Measurements from ENCODE around the gene MSRB3. TPM values are rescaled to one million over a fixed set of nuclear protein-coding genes. Genes with fewer than 3 reads are reported as not detected.

MSRB3 gene
- total RNA-seq, 1 donor from 2014 or later: 47.3 TPM

DNA sequence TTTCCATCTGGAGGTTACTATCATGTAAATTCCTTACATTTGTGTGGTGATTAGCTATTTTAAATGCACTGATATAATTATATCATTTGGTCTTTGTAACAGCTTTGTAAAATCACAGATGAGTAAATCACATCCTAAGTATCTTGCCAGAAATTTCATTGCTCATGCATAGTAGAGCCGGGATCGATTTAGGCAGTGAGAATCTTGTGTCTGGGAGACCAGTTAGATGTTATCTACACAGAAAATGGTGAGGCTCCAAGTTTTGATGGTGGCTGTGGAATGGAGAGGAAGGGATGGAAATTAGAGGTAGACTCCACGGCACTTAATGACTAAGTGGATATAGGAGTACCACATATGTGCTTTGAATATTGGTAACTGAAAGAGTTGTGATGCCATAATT is 156.3 kb downstream of the MSRB3 start:
- H3K4me3 ChIP-seq: no peak overlapping the region
- H3K4me1 ChIP-seq: peaks cover 3% of the 10 kb centered on the region
- H3K27ac ChIP-seq: no peak overlapping the region
- TF ChIP-seq, protein P1, sequence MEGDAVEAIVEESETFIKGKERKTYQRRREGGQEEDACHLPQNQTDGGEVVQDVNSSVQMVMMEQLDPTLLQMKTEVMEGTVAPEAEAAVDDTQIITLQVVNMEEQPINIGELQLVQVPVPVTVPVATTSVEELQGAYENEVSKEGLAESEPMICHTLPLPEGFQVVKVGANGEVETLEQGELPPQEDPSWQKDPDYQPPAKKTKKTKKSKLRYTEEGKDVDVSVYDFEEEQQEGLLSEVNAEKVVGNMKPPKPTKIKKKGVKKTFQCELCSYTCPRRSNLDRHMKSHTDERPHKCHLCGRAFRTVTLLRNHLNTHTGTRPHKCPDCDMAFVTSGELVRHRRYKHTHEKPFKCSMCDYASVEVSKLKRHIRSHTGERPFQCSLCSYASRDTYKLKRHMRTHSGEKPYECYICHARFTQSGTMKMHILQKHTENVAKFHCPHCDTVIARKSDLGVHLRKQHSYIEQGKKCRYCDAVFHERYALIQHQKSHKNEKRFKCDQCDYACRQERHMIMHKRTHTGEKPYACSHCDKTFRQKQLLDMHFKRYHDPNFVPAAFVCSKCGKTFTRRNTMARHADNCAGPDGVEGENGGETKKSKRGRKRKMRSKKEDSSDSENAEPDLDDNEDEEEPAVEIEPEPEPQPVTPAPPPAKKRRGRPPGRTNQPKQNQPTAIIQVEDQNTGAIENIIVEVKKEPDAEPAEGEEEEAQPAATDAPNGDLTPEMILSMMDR (IDR thresholded peaks at IDR 0.05): no peak
- DNase-seq (no peak), ATAC-seq (no peak)
- no peaks in the 10 kb centered on the region for H3K27me3 ChIP-seq (ENCODE audit: low read depth)
- H3K9me3 ChIP-seq: no peaks in the 10 kb centered on the region
- no peaks in the 10 kb centered on the region for H3K36me3 ChIP-seq
- intact Hi-C loops (cut with DNase I): no loop called here

- no peaks in the 10 kb centered on the region for H3K4me1 ChIP-seq
- H3K4me3 ChIP-seq: no peak overlapping the region
- no peak for ATAC-seq
- TF ChIP-seq, protein P1 (IDR thresholded peaks at IDR 0.05): no peak
- no peaks in the 10 kb centered on the region for H3K27me3 ChIP-seq (ENCODE audit: low read depth)
- H3K27ac ChIP-seq: no peak overlapping the region
- DNase-seq: no peak
- H3K36me3 ChIP-seq: no peaks in the 10 kb centered on the region
- H3K9me3 ChIP-seq: no peaks in the 10 kb centered on the region
- intact Hi-C loops (cut with DNase I): no loop called here
Observed at GRCh38 chr12:65443038-65443437, 164.6 kb downstream of the MSRB3 start.

- H3K27ac ChIP-seq: no peak overlapping the region
- H3K36me3 ChIP-seq: no peaks in the 10 kb centered on the region
- ATAC-seq (no peak), DNase-seq (no peak)
- TF ChIP-seq, protein P1 (IDR thresholded peaks at IDR 0.05): no peak
- H3K9me3 ChIP-seq: no peaks in the 10 kb centered on the region
- intact Hi-C loops (cut with DNase I): no loop called here
- no peaks in the 10 kb centered on the region for H3K27me3 ChIP-seq (ENCODE audit: low read depth)
- no peak overlapping the region for H3K4me3 ChIP-seq
- no peaks in the 10 kb centered on the region for H3K4me1 ChIP-seq
Observed at GRCh38 chr12:65444996-65445395, 166.5 kb downstream of the MSRB3 start.

DNA sequence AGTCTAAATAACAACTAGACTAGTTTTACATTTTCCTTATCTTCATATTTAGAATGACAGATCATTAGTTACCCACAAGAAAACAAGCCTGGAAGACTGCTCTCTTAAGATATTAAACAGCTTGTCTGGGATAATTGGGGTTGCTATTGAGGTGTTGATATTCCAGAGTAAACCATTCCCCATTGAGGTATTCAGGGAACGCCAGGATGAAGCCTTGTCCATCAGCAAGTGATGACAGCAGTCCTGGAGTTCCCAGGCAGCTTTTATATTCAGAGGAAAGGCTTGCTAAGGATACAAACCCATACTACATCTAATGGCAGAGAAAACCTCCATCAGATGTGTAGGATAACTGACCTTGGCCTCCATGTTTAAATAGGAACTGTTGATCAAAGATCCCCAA is 168.4 kb downstream of the MSRB3 start:
- DNase-seq (no peak), ATAC-seq (no peak)
- no peak overlapping the region for H3K27ac ChIP-seq
- H3K27me3 ChIP-seq (ENCODE audit: low read depth): no peaks in the 10 kb centered on the region
- no peak overlapping the region for H3K4me3 ChIP-seq
- H3K4me1 ChIP-seq: no peaks in the 10 kb centered on the region
- TF ChIP-seq, protein P1 (IDR thresholded peaks at IDR 0.05): no peak
- H3K36me3 ChIP-seq: no peaks in the 10 kb centered on the region
- no peaks in the 10 kb centered on the region for H3K9me3 ChIP-seq
- intact Hi-C loops (cut with DNase I): no loop called here

DNA sequence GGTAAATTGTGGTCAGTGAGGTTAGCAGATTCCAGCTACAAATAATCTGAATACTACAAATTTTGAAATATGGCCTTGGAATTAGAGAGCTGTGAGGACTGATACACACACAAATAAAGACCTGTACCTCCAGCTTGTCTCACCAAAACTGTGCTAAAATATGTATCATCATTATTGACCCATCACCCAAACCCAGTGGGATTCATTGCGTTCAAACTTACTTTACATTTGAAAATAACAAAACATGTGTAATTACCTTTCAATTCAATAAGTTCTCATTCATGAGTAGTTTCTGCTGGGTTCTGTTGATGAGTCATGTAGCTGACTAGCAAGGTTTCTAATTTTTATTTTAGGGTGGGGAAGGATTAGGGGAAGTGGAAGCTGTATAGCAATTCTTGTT is 170.9 kb downstream of the MSRB3 start:
- Histone ChIP-seq H3K4me1 (no peaks in the 10 kb centered on the region), H3K36me3 (peaks cover 4% of the 10 kb centered on the region), H3K27me3 (ENCODE audit: low read depth) (no peaks in the 10 kb centered on the region), H3K9me3 (no peaks in the 10 kb centered on the region), H3K4me3 (no peak overlapping the region), H3K27ac (no peak overlapping the region)
- DNase-seq: no peak
- intact Hi-C loops (cut with DNase I): no loop called here
- TF ChIP-seq, protein P1 (IDR thresholded peaks at IDR 0.05): no peak
- ATAC-seq: no peak

GRCh38 chr12:65450625-65451024 is 172.1 kb downstream of the MSRB3 start:
- ATAC-seq (no peak), DNase-seq (no peak)
- TF ChIP-seq, protein P1 (IDR thresholded peaks at IDR 0.05): no peak
- H3K4me1 ChIP-seq: no peaks in the 10 kb centered on the region
- intact Hi-C loops (cut with DNase I): no loop called here
- no peaks in the 10 kb centered on the region for H3K27me3 ChIP-seq (ENCODE audit: low read depth)
- H3K36me3 ChIP-seq: peaks cover 4% of the 10 kb centered on the region
- H3K9me3 ChIP-seq: no peaks in the 10 kb centered on the region
- H3K27ac ChIP-seq: no peak overlapping the region
- no peak overlapping the region for H3K4me3 ChIP-seq

Data from lower lobe of right lung (tissue), 2 donors.